HepG2 (cell line): ENCODE data around the gene SLC6A4. TPM values are rescaled to one million over a fixed set of nuclear protein-coding genes. Genes with fewer than 3 reads are reported as not detected.

Experiments used
- ATAC-seq: fragments of 200-7000 bp; cut with Tn5 transposase; 3 replicates; pipeline ENCODE4 v1.9.1; 2020; ENCODE audit warnings: mild to moderate bottlenecking, moderate library complexity
- BruUV-seq: library from RNA; stranded (reverse); fragments of 400-500 nt; replicated peaks from 2 replicates; lab custom pipeline; 2021; lab: Mats Ljungman, UMichigan
- CTCF ChIA-PET: fragments of 300-600 bp; formaldehyde crosslinking; extraction: SDS; loops from one replicate; lab custom pipeline; 2021; ENCODE audit warnings: low total read pairs, inconsistent platforms, low intra/inter-chr PET ratio; lab: Yijun Ruan, JAX
- POLR2A ChIA-PET: fragments of 350-600 bp; sonication (Branson Sonifier 250); formaldehyde crosslinking; loops from one replicate; lab custom pipeline; 2020; ENCODE audit warnings: antibody characterized with exemption, inconsistent platforms; lab: Yijun Ruan, JAX
- DNase-seq: peaks from one replicate; pipeline ENCODE4 v3.0.0-alpha.2; 2015; ENCODE audit warnings: low spot score
- FAIRE-seq: peaks from 3 replicates; lab custom pipeline; 2011; peaks lifted over from hg19 to GRCh38; lab: Jason Lieb, UNC
- H2AFZ ChIP-seq: one replicate; pipeline ENCODE4 v1.6.1; 2011; ENCODE audit warnings: low read length, inconsistent platforms
- H3K27ac ChIP-seq: fragments of 300-600 bp; 3 replicates; pipeline ENCODE4 v1.8.0; 2011; ENCODE audit warnings: mixed run types, mild to moderate bottlenecking, mixed read lengths, low read length, inconsistent platforms; ENCODE audit not compliant: insufficient read depth; ENCODE audit errors: extremely low read length
- H3K27me3 ChIP-seq, 2 experiments: fragments of 200-600 bp in 1 of 2; 2 replicates in 1 of 2; 3 replicates in 1 of 2; pipeline versions ENCODE4 v1.6.0 to v1.8.0; 2011; ENCODE audit warnings: low read length in 2 of 2, mild to moderate bottlenecking in 2 of 2, moderate library complexity in 2 of 2, inconsistent platforms in 1 of 2; ENCODE audit not compliant: insufficient read depth in 2 of 2, control insufficient read depth in 1 of 2
- H3K36me3 ChIP-seq, 2 experiments: fragments of 200-600 bp in 1 of 2; replicated peaks in 1 of 2; 2 replicates in 1 of 2; 3 replicates in 1 of 2; pipeline versions ENCODE4 v1.5.1 to v1.8.0; 2011; ENCODE audit warnings: low read length in 2 of 2, inconsistent platforms in 1 of 2; ENCODE audit not compliant: insufficient read depth in 2 of 2, control insufficient read depth in 1 of 2
- H3K4me1 ChIP-seq: 2 replicates; pipeline ENCODE4 v1.5.1; 2012; ENCODE audit warnings: low read length, inconsistent platforms; ENCODE audit not compliant: insufficient read depth
- H3K4me2 ChIP-seq: 2 replicates; pipeline ENCODE4 v1.6.0; 2011; ENCODE audit warnings: low read depth, low read length, inconsistent platforms
- H3K4me3 ChIP-seq, 3 experiments: fragments of 200-600 bp in 1 of 3; sonication (generic), shearing (Covaris generic) in 1 of 3; replicated peaks in 1 of 3; 2 replicates each; pipeline ENCODE4 v1.5.1; 2011 to 2016; ENCODE audit warnings: low read length in 3 of 3, inconsistent platforms in 2 of 3, low read depth in 2 of 3, mild to moderate bottlenecking in 2 of 3, control low read depth in 1 of 3, mixed read lengths in 1 of 3; ENCODE audit not compliant: insufficient read depth in 1 of 3
- H3K79me2 ChIP-seq: one replicate; pipeline ENCODE4 v1.6.1; 2011; ENCODE audit warnings: low read length, inconsistent platforms; ENCODE audit not compliant: insufficient read depth
- H3K9ac ChIP-seq: 2 replicates; pipeline ENCODE4 v1.6.0; 2011; ENCODE audit warnings: mild to moderate bottlenecking, low read depth, low read length, inconsistent platforms; ENCODE audit not compliant: insufficient read depth
- H3K9me3 ChIP-seq: 2 replicates; pipeline ENCODE4 v1.5.1; 2012; ENCODE audit warnings: mild to moderate bottlenecking, low read length
- H4K20me1 ChIP-seq: 2 replicates; pipeline ENCODE4 v1.6.0; 2011; ENCODE audit warnings: inconsistent platforms, mild to moderate bottlenecking, low read length, moderate library complexity; ENCODE audit not compliant: insufficient read depth
- BCL6 ChIP-seq: IDR thresholded peaks from 2 replicates; pipeline ENCODE4 v1.6.1; 2016; ENCODE audit warnings: missing genetic modification reagents, missing compliant biosample characterization
- CREM ChIP-seq, 2 experiments: sonication (generic) in 1 of 2; formaldehyde crosslinking in 1 of 2; IDR thresholded peaks; 2 replicates each; pipeline versions ENCODE4 v1.4.0 to v1.6.1; 2016 to 2020; ENCODE audit warnings: antibody characterized with exemption in 1 of 2, mild to moderate bottlenecking in 1 of 2, missing genetic modification reagents in 1 of 2
- FOXM1 ChIP-seq: sonication (generic); formaldehyde crosslinking; IDR thresholded peaks from 2 replicates; pipeline ENCODE4 v1.5.0; 2020; ENCODE audit warnings: missing genetic modification reagents
- GABPB1 ChIP-seq: IDR thresholded peaks from 2 replicates; pipeline ENCODE4 v1.6.1; 2016; ENCODE audit warnings: mild to moderate bottlenecking, missing genetic modification reagents, moderate library complexity, missing compliant biosample characterization
- GLI4 ChIP-seq: sonication (generic); formaldehyde crosslinking; IDR thresholded peaks from 2 replicates; pipeline ENCODE4 v1.5.1; 2020; ENCODE audit warnings: missing genetic modification reagents, mild to moderate bottlenecking, moderate library complexity, borderline replicate concordance
- ZBTB2 ChIP-seq: sonication (generic); formaldehyde crosslinking; IDR thresholded peaks from 2 replicates; pipeline ENCODE4 v1.8.0; 2022; ENCODE audit warnings: low read depth, missing genetic modification reagents
- ZBTB20 ChIP-seq: sonication (generic); formaldehyde crosslinking; IDR thresholded peaks from 2 replicates; pipeline ENCODE4 v1.8.1; 2023; ENCODE audit warnings: missing genetic modification reagents, low read depth, mild to moderate bottlenecking, borderline replicate concordance
- ZNF329 ChIP-seq: sonication (generic); formaldehyde crosslinking; IDR thresholded peaks from 2 replicates; pipeline ENCODE4 v1.9.0; 2021; ENCODE audit warnings: low read depth, mild to moderate bottlenecking, missing genetic modification reagents
- WGBS: methylation state at CpG from one replicate; pipeline ENCODE4 v1.1.6; 2017; ENCODE audit warnings: low lambda C conversion rate; 5-methylcytosine and 5-hydroxymethylcytosine counted together
- in situ Hi-C: cut with HindIII; loops from 2 replicates; pipeline ENCODE4 v1.10.0; 2017; ENCODE audit warnings: low pct_unique_long_range_greater_than_20kb; ENCODE audit not compliant: extremely low pct_ligation_motif_present
- intact Hi-C: fragments of 100-400 bp; cut with micrococcal nuclease; formaldehyde crosslinking; loops from one replicate; pipeline ENCODE4 v1.10.0; 2022; ENCODE audit not compliant: unreplicated experiment
- polyA plus RNA-seq, 8 experiments: library from polyadenylated mRNA; depleted of rRNA in 3 of 8; stranded (reverse) in 7 of 8; unstranded in 1 of 8; fragments of >200 nt; fragmentation: Illumina TruSeq in 4 of 8; extraction: Trizol in 4 of 8; gene quantifications; 2 replicates each; pipeline versions ENCODE4 v1.2.1 to v1.2.3, GENCODE V29; 2011 to 2016; ENCODE audit warnings: low read depth in 4 of 8, missing spikeins in 1 of 8, mixed read lengths in 1 of 8; ENCODE audit not compliant: insufficient read depth in 1 of 8
- total RNA-seq, 5 experiments: library from RNA; depleted of rRNA; stranded (reverse); fragments of >200 nt; fragmentation: Illumina TruSeq; extraction: Trizol; gene quantifications; 2 replicates each; pipeline ENCODE4 v1.2.3, GENCODE V29; 2016; ENCODE audit warnings: low read depth in 1 of 5
- TF ChIP-seq, protein P1 (sequence below): sonication (generic); formaldehyde crosslinking; IDR thresholded peaks from 2 replicates; pipeline ENCODE4 v1.4.0; 2020; ENCODE audit warnings: missing genetic modification reagents
- TF ChIP-seq, protein P2 (sequence below): sonication (generic); formaldehyde crosslinking; IDR thresholded peaks from 2 replicates; pipeline ENCODE4 v1.8.0; 2022; ENCODE audit warnings: missing genetic modification reagents, mild to moderate bottlenecking, inconsistent platforms, borderline replicate concordance

SLC6A4 gene
- total and polyA plus RNA-seq, 2 of the 13 experiments (the other 11 are each of a cell fraction or from before 2014, with no cell fraction given), result 7.6 to 20.3 TPM

- FAIRE-seq (no peak), ATAC-seq (no peak), DNase-seq (no peak)
- no peaks in the 10 kb centered on the region for H3K4me1 ChIP-seq
- in situ Hi-C loops, result no loop called here
- 95% methylated on average over 5 of the region's 5 CpGs for WGBS
- H4K20me1 ChIP-seq, result no peaks in the 10 kb centered on the region
- peaks cover 7 to 51% of the 10 kb centered on the region in 2 experiments for H3K36me3 ChIP-seq
- ChIA-PET POLR2A (no interaction called here), CTCF (no interaction called here)
- intact Hi-C loops, result no loop called here
- no peak overlapping the region for H3K27ac ChIP-seq
- H3K4me3 ChIP-seq, result no peak overlapping the region
- H3K27me3 ChIP-seq, result no peaks in the 10 kb centered on the region
- no peaks in the 10 kb centered on the region for H3K79me2 ChIP-seq
- BruUV-seq, result no TSS peak
- no peak overlapping the region for H3K4me2 ChIP-seq
- no peak overlapping the region for H3K9ac ChIP-seq
- TF ChIP-seq BCL6 (CRISPR knock-in tag), result no peak
- TF ChIP-seq ZNF329 (CRISPR knock-in tag), result no peak
- TF ChIP-seq ZBTB20 (CRISPR knock-in tag), result no peak
- no peak for TF ChIP-seq GLI4 (CRISPR knock-in tag)
- no peak for TF ChIP-seq GABPB1 (CRISPR knock-in tag)
- TF ChIP-seq, protein P1, sequence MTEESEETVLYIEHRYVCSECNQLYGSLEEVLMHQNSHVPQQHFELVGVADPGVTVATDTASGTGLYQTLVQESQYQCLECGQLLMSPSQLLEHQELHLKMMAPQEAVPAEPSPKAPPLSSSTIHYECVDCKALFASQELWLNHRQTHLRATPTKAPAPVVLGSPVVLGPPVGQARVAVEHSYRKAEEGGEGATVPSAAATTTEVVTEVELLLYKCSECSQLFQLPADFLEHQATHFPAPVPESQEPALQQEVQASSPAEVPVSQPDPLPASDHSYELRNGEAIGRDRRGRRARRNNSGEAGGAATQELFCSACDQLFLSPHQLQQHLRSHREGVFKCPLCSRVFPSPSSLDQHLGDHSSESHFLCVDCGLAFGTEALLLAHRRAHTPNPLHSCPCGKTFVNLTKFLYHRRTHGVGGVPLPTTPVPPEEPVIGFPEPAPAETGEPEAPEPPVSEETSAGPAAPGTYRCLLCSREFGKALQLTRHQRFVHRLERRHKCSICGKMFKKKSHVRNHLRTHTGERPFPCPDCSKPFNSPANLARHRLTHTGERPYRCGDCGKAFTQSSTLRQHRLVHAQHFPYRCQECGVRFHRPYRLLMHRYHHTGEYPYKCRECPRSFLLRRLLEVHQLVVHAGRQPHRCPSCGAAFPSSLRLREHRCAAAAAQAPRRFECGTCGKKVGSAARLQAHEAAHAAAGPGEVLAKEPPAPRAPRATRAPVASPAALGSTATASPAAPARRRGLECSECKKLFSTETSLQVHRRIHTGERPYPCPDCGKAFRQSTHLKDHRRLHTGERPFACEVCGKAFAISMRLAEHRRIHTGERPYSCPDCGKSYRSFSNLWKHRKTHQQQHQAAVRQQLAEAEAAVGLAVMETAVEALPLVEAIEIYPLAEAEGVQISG (CRISPR knock-in tag), result no peak
- TF ChIP-seq, protein P2, sequence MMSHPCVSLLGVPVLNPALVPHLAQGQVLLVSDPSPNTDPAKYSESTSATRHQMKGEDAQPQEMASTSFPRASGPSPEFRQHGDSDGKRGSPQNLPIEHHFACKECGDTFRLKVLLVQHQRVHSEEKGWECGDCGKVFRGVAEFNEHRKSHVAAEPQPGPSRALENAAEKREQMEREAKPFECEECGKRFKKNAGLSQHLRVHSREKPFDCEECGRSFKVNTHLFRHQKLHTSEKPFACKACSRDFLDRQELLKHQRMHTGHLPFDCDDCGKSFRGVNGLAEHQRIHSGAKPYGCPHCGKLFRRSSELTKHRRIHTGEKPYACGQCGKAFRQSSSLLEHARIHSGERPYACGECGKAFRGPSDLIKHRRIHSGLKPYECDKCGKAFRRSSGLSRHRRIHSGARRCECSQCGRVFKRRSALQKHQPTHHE (CRISPR knock-in tag), result no peak
- no peak for TF ChIP-seq CREM (IDR thresholded peaks at IDR 0.05)
- TF ChIP-seq CREM (CRISPR knock-in tag; IDR thresholded peaks at IDR 0.05), result no peak
- no peak for TF ChIP-seq FOXM1 (CRISPR knock-in tag)
- no peak for TF ChIP-seq ZBTB2 (CRISPR knock-in tag)
- H2AFZ ChIP-seq, result no peak overlapping the region
- H3K9me3 ChIP-seq, result no peaks in the 10 kb centered on the region
Observed at GRCh38 chr17:30256756-30257506, 21.4 kb upstream of the SLC6A4 start.
